Ramos (cell line): ENCODE data around the gene SLC19A1.

ENCODE experiments used
- in situ Hi-C: fragments of 300-500 bp; cut with MboI; formaldehyde crosslinking; loops from one replicate; pipeline ENCODE4 v1.14.3; 2022; ENCODE audit warnings: low sequenced_read_pairs; ENCODE audit not compliant: unreplicated experiment

Gene SLC19A1

DNA sequence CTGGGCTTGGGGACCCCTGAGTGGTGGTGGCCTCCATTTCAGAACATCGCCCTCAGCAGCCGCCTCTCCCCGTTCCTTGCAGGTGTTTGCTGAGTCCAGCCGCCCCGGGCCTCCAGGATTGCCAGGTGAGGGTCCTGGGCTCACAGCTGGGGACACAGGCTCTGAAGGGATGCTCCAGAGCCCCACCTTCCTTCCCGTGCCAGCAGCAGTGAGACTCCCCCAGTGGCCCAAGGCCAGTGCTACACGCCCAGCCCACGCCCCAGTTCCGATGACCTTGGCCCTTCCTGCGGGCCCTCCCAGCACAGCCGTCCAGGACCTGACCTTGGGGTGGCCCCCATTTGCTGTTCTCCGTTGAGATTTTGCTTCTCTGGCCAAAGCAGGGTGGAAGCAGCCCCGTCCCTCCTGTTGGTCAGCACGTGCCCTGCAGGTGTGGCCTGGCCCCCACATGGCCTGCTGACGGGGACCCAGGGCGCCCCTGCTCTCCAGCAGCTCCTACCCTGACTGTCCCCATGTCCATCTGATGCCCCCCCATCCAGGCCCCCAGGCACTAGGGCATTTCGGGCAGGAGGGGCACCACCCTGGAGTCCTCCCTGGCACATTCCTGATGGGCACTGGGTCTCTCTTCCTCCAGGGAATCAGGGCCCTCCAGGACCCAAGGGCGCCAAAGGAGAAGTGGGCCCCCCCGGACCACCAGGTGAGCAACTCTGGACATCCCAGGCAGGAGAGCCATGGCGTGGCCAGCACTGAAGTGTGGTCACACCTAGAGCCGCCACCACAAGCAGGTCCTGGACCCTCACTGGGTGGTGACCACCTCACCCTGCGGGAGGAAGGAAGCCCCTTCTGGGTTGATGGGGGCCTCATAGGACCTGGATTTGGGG, 45.0 kb downstream of the SLC19A1 start:
- in situ Hi-C loops, result no loop called here

DNA sequence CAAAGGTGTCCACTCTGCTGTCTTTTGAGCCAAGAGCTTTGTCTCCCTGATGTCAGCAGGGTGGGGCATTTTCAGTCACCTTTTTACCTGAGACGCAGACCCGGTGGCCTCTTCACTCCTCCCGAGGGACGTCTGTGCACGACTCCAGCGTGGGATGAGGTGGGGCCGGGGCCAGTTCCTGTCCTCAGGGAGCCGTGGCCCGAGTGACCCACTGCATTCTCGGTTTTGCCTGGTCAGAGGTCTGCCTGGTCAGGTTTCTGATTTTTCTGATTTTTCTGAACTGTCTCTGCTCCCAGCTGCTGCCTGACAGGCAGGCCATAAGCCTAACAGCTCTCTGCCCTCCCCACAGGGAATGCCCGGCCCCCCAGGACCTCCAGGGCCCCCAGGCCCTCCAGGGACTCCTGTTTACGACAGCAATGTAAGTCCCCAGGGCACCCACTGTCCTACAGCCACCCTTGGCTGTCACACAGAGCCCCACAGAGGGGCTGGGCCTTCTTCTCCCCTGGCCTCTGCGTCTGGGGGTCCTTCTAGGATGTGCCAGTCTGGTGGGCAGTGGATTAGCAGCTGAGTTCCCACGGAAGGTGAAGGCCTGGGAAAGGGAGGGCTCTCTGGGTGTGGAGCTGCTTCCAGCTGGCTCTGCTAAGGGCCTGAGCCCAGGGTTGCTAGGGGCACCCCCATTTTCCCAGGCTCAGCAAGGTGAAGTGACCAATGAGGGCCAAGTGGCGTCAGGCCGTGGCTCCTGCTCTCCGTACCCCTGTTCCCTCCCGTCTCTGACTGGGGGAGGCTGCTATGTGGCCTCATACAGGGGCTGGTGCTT, 45.9 kb downstream of the SLC19A1 start:
- in situ Hi-C loops, result no loop called here

DNA sequence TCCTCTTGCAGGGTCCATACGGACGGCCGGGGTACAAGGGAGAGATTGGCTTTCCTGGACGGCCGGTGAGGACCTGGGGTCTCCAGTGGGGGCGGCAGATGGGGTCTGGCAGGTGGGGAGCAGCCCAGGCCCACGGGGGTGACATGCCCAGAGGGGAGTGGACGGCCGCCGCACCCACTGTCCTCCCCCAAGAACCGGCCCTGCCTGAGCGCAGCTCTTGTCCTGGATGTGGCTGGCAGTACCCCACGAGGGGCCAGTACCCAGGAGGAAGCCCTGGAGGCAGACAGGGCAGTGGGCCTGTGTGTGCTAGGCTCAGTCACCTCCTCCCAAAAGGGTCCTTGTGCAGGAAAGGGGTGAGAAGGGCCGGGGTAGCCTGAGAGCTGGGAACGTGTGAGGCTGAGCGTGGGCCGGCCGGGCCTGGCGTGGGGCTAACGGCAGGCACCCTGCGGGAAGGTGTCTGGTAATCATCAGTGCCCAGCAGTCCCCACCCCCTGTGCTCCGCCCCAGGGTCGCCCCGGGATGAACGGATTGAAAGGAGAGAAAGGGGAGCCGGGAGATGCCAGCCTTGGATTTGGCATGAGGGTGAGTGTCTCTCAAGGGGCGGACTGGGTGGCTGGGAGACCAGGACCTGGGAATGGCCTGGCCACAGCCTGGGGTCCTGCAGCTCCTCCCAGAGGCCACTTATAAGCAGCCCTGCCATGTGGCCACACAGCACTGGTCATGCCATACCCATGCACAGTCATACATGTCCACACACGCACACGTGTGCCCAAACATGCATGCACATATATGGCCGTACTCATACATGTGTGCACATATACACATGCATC, 47.2 kb downstream of the SLC19A1 start:
- in situ Hi-C loops, result no loop called here

DNA sequence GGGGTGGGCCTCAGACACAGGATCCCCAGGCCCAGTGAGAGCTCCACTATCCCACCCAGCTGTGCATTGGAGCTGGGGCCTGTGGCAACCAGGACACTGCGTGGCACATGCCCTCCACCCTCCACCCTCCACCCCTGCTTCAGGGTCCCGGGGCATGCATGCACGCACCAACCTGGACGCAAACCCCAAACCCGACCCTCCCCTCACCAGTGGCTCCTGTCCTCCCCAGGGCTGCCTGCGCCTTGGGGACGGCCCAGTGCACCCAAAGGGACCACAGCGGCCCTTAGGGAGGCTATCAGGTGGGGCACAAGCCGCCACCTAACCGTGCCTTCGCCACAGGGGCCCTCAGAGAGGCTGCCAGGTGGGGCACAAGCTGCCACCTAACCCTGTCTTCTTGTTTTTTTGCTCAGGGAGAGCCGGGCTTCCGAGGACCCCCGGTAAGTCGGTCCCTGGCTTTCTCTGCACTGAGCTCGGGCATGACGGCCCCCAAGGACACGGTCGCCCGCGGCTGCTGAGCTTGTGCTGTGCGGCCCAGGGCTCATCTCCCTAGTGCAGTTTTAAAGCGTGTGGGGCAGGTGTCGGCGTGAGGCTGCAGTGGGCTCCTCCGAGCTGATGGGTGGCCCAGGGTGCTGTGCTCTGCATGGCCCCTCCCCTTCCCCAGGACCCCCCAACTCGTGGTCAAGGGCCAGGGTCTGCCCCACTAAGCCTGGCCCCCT, 47.9 kb downstream of the SLC19A1 start:
- in situ Hi-C loops, result no loop called here

DNA sequence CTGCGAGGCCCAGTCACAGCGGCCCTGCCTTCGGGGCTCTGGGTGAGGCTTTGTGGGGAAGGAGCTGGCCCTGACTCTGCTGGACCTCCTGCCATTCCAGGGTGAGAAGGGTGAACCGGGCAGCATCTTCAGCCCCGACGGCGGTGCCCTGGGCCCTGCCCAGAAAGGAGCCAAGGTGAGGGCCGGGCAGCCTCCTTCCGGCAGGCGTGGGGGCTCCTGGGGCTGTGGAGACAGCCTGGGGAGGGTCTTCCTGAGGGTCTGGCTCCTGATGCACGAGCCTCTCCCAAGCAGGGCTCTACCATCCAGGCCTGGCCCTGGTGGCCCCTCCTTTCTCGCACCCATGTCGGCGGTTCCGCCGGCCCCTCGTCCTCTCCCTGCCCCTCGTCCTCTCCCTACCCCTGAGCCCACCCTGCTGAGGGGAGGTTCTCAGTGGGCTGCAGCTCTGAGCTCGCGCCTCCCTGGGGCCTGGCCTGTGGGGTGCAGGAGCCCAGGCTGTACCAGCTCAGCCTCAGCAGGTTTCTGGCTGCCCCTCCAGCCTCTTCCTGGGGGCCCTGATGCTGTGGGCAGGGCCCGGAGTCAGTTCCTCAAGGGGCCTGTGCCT, 48.7 kb downstream of the SLC19A1 start:
- in situ Hi-C loops, result no loop called here

DNA sequence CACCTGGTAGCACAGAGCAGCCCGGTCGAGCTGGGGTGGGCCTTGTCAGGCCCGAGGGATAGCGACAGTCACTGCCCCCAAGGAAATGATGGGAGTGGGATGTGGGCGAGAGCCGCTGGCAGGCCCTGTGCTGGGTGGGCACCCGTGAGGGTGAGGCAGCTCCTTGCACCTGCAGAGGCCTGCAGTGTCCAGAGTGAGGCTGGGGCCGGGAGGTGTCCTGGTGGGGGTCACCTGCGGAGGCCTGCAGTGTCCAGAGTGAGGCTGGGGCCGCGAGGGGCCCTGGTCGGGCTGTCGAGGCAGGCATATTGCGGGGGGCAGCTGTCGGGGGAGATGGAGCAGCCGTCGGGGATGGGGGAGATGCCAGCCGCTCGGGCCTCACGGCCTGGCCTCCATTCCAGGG, 49.5 kb downstream of the SLC19A1 start:
- in situ Hi-C loops, result no loop called here

DNA sequence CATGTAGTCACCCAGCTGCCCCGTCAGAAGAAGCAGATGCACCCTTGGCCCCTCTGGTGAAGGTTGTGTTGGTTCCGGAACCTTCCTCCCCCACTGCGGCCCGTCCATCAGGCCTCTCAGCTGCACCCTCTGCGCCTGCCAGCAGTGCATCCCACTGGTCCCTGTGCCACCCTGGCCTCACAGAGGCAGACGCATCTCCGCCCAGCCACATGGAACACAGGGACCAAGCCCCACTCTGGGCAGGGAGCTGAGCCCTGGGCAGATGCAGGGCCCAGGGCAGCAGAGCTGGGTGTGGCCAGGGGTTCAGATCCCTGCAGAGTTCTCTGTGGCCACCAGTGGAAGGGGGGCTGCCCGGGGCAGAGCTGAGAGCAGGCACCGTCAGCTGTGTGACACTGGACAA, 50.6 kb downstream of the SLC19A1 start:
- in situ Hi-C loops, result no loop called here

DNA sequence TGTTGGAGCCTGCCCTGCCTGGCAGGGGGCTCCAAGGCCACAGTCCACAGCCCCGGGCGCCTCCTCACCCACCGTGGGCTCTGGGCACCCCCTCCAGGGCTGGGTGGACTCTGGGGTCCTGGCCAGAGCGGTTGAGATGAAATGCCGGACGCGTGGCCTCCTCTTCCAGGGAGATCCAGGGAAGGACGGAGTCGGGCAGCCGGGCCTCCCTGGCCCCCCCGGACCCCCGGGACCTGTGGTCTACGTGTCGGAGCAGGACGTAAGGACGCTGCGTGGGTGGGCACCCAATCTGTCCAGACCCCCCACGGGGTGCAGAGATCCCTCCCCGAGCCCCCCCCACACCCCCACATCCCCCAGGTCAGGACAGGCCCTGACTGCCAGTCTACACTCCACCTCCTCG, 51.2 kb downstream of the SLC19A1 start:
- in situ Hi-C loops, result no loop called here

DNA sequence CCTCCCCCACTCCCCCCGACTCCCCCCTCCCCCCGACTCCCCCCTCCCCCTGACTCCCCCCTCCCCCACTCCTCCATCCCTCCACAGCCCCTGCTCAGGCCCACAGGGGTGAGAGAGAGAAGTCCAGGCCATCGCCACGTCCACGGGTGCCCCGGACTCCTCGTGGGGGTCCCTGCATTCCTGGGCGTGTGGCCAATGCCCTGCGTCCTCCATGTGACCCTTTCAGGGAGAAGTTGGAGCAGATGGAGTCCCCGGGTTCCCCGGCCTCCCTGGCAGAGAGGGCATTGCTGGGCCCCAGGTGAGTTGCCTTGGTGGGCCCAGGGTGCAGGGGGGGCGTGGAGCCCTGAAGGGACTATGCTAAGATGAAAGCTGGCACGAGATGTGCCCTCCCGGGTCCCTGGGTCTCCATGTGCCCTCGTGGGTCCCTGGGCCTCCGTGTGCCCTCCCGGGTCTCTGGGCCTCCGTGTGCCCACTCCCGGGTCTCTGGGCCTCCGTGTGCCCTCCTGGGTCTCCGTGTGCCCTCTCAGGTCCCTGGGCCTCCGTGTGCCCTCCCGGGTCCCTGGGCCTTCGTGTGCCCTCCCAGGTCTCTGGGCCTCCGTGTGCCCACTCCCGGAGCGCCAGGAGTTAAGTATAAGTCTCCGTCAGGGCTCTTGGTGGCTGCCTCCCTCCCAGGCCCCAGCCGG, 52.0 kb downstream of the SLC19A1 start:
- in situ Hi-C loops, result no loop called here

DNA sequence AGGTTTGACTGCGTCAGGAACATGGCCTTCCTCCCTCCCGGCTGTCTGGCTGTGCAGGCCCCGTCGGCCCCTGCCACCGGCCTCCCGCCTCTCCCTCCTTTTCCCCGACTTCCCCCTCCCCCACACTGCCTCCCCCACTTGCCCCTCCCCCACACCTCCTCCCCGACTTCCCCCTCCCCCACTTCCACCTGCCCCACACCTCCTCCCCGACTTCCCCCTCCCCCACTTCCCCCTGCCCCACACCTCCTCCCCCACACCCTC, 52.6 kb downstream of the SLC19A1 start:
- in situ Hi-C loops, result no loop called here

DNA sequence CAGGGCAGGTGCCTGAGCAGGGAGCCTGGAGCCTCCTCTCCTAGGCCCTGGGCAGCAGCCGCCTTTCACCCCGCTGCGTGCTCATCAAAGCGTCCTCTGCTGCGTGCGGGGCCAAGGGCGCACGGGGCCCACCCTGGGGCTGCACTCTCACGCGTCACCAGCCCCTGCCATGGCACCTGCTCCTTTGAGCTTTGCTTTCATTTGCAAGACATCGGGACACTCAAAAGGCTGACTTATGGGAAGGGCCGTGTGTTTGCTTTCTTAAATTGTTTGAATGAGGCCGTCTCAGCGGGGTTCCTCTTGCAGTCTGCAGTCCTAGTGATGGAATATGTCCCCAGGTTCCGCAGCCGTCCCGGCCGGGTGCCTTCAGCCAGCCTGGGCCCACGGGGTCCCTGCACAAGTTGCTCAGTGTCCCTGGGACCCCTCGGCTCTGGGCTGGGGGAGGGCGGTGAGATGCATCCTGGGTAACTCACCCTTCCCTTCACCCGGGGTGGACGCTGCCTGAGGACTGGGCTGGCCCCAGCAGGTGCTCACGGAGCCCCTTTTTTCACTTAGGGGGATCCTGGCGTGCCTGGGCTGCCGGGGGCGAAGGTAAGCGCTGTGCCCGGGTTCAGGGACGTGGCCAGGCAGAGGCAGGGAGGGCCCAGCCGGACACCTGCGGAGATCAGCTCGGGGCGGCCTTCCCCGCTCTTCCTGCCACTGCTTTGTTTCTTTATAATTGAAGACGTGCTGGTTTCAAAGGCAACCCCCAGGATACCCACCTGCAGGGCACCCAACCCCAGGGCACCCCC, 53.1 kb downstream of the SLC19A1 start:
- in situ Hi-C loops, result no loop called here

DNA sequence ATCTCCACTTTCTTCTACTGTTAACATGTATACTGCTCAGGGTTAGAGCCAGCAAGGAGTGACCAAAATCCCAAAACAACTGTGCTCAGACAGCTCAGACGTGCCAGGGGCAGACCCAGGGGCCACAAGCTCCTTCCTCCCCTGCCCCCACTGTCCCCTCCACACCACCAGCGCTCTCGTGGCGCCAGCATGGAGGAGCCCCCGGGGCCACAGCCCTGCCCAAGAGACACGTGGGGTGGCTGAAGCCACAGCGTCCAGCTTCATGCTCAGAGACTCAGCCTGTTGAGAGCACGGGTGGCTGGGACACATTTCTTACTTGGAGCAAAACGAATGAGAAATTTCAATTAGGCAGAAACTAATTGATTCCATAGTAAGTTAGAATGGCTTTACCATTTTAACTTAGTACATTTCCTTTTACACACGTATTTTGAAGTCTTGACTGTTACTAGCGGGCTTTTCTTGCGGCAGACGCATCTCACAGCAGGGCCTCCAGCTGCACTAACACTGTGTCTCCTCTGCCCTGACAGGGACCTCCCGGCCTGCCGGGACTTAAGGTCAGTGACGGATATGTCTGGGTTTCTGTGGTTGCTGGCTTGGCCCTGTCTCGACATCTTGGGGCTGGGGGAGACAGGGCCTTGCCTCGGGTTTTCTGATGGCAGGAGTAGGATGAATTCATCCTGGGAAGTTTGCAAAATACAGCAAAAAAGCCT, 54.2 kb downstream of the SLC19A1 start:
- in situ Hi-C loops, result no loop called here

DNA sequence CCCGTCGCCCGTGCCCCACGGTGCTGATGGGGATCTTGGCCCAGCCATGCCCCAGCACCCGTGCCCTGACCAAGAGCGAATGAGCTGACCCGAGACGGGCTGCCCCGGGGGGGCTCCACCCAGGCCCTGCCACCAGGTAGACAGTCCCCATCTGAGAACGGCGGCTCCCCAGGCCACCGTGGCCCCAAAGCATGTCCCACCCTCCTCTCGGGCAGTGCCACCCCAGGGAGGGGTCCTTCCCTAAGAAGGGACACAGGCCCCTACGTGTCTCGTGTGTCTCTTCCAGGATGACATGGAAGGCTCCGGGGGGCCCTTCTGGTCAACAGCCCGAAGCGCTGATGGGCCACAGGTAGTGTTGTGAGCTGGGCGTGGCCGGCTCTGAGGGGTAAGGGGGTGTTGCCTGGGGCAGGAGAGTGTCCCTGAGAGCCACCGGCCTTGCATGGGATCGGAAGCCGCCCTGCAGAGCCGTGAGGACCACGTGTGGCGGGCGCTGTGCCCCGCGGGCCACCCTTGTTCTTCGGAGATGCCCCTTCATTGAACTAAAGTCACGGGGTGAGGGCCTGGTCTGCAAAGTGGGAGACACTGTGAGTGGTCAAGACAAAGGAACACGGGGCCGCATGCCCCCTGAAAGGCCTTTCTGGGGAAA, 55.0 kb downstream of the SLC19A1 start:
- in situ Hi-C loops, result no loop called here

DNA sequence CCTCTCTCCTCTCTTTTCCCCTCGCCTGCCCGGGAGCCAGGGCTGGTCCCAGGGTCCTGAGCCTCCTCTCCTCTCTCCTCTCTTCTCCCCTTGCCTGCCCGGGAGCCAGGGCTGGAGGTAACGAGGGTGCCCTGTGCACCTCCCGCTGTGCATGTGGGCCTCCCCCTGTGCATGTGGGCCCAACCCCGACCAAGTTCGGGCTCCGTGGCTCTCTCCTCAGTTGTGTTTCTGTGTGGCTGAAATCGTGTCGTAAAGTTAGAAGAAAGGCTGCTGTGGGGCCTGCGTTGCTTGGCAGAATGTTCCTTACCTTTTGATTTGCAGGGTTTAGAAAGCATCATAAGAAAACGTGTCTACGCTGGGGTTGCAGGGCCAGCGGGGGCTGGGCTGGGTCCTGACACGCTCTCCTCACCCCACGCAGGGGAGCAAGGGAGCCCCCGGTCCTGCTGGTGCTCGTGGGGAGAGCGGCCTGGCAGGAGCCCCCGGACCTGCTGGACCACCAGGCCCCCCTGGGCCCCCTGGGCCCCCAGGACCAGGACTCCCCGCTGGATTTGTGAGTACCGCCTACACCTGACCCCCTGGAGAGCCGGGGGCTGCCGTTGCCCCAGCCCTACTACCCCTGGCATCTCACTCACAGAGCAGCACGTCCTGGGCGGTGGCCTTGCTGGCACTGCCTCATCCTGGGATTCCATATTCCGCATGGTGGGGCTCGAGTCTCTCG, 55.6 kb downstream of the SLC19A1 start:
- in situ Hi-C loops, result no loop called here

DNA sequence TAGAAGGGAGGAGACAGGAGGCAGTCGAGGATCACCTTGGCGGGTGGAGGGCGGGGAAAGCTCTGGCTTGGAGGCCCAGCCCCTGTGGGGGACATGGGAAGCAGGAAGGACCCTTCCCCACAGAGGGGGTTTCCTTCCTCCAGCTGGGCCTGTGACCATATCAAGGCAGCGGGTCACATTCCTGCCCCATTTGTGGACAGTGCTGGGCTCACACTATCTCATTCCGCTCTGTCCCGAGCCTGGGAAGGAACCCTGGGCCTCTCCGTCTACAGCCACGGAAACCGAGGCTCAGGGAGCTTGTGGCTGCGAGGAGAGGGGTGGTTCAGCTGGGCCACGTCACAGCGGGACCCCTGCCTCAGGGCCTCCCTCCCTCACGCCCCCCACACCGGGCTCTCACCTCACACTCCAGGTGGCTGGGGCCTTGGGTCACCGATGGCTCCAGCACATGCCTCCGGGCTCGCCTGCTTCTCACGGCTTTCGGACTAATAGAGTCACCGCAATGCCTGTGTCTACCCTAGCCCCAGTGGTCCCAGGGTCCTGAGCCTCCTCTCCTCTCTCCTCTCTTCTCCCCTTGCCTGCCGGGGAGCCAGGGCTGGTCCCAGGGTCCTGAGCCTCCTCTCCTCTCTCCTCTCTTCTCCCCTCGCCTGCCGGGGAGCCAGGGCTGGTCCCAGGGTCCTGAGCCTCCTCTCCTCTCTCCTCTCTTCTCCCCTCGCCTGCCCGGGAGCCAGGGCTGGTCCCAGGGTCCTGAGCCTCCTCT, 56.4 kb downstream of the SLC19A1 start:
- in situ Hi-C loops, result no loop called here

DNA sequence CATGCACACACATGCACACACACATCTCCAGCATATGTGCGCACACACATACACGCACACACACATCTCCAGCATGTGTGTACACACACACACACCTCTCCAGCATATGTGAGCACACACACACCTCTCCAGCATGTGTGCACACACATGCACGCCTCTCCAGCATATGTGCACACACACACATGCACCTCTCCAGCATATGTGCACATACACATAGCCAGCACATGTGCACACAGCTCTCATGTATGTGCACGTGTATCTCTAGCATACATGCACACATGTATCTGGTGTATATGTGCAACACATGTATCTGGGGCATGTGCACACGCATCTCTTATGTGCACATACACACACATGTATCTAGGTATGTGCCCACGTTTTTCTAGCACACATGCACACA, 57.9 kb downstream of the SLC19A1 start:
- in situ Hi-C loops, result no loop called here
